Measurements from ENCODE around the gene SH2D4B.

- TF ChIP-seq RARB (CRISPR knock-in tag; IDR thresholded peaks at IDR 0.05) (no peak), CSDC2 (CRISPR knock-in tag; IDR thresholded peaks at IDR 0.05) (no peak), ZNF565 (CRISPR knock-in tag; conservative IDR thresholded peaks at IDR 0.05; ENCODE audit: low read depth) (no peak), ZFP30 (CRISPR knock-in tag; IDR thresholded peaks at IDR 0.05) (no peak), SNAI2 (CRISPR knock-in tag; IDR thresholded peaks at IDR 0.05) (no peak), TCF4 (CRISPR knock-in tag; IDR thresholded peaks at IDR 0.05; ENCODE audit: borderline replicate concordance) (no peak)
- TF ChIP-seq, protein P1, sequence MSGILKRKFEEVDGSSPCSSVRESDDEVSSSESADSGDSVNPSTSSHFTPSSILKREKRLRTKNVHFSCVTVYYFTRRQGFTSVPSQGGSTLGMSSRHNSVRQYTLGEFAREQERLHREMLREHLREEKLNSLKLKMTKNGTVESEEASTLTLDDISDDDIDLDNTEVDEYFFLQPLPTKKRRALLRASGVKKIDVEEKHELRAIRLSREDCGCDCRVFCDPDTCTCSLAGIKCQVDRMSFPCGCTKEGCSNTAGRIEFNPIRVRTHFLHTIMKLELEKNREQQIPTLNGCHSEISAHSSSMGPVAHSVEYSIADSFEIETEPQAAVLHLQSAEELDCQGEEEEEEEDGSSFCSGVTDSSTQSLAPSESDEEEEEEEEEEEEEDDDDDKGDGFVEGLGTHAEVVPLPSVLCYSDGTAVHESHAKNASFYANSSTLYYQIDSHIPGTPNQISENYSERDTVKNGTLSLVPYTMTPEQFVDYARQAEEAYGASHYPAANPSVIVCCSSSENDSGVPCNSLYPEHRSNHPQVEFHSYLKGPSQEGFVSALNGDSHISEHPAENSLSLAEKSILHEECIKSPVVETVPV (CRISPR knock-in tag; IDR thresholded peaks at IDR 0.05), result no peak
- TF ChIP-seq, protein P2, sequence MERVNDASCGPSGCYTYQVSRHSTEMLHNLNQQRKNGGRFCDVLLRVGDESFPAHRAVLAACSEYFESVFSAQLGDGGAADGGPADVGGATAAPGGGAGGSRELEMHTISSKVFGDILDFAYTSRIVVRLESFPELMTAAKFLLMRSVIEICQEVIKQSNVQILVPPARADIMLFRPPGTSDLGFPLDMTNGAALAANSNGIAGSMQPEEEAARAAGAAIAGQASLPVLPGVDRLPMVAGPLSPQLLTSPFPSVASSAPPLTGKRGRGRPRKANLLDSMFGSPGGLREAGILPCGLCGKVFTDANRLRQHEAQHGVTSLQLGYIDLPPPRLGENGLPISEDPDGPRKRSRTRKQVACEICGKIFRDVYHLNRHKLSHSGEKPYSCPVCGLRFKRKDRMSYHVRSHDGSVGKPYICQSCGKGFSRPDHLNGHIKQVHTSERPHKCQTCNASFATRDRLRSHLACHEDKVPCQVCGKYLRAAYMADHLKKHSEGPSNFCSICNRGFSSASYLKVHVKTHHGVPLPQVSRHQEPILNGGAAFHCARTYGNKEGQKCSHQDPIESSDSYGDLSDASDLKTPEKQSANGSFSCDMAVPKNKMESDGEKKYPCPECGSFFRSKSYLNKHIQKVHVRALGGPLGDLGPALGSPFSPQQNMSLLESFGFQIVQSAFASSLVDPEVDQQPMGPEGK (CRISPR knock-in tag; IDR thresholded peaks at IDR 0.05; ENCODE audit: borderline replicate concordance), result no peak
Measured at GRCh38 chr10:80672613-80673012, 134.9 kb downstream of the SH2D4B start.
